ENCODE data around the gene TP73. TPM values are rescaled to one million over a fixed set of nuclear protein-coding genes. Genes with fewer than 3 reads are reported as not detected.

The TP73 gene
- total RNA-seq, 1 experiment from 2014 or later: 6.9 TPM

- CTCF ChIA-PET: no interaction called here
- POLR2A ChIA-PET (ENCODE audit: unreplicated experiment): no interaction called here
- intact Hi-C loops (cut with micrococcal nuclease; ENCODE audit: unreplicated experiment): no loop called here
- Histone ChIP-seq H3K27ac (no peak overlapping the region), H3K9me3 (ENCODE audit: insufficient read depth, low read depth) (no peaks in the 10 kb centered on the region), H3K9me2 (ENCODE audit: insufficient read depth) (no peaks in the 10 kb centered on the region), H3K4me1 (replicated peaks; ENCODE audit: insufficient read depth) (peaks cover 15% of the 10 kb centered on the region), H3K36me3 (ENCODE audit: low read depth) (no peaks in the 10 kb centered on the region), H3K79me2 (ENCODE audit: low read depth) (0 out of 2 replicates have a peak, but pooled peaks cover 3% of the 10 kb centered on the region), H3F3A (ENCODE audit: insufficient read depth, low read depth) (peaks cover 10% of the 10 kb centered on the region; the same call in 1 of the 2 replicates), H3K4me3 (no peak overlapping the region), H4K20me1 (ENCODE audit: insufficient read depth) (peaks cover 4% of the 10 kb centered on the region), H2AFZ (no peak overlapping the region), H3K4me2 (no peak overlapping the region), H3K27me3 (ENCODE audit: insufficient read depth, low read depth) (peaks cover 8% of the 10 kb centered on the region)
- BruUV-seq (replicated peaks): no TSS peak
- TF ChIP-seq CTCF (conservative IDR thresholded peaks at IDR 0.05) (no peak), EZH2 (IDR thresholded peaks at IDR 0.05; ENCODE audit: low read depth) (no peak)
- no peak for DNase-seq
Measured at GRCh38 chr1:3744646-3745045, 92.3 kb downstream of the TP73 start.

GRCh38 chr1:3745071-3745470, 92.8 kb downstream of the TP73 start:
- Histone ChIP-seq H3K4me1 (replicated peaks; ENCODE audit: insufficient read depth) (peaks cover 15% of the 10 kb centered on the region), H4K20me1 (ENCODE audit: insufficient read depth) (peaks cover 4% of the 10 kb centered on the region), H3K79me2 (ENCODE audit: low read depth) (0 out of 2 replicates have a peak, but pooled peaks cover 3% of the 10 kb centered on the region), H3K27ac (no peak overlapping the region), H3K36me3 (ENCODE audit: low read depth) (no peaks in the 10 kb centered on the region), H3K4me2 (0 out of 2 replicates have a peak overlapping the region, but pooled peaks have one; percentile 84), H3K27me3 (ENCODE audit: insufficient read depth, low read depth) (peaks cover 12% of the 10 kb centered on the region), H3F3A (ENCODE audit: insufficient read depth, low read depth) (peaks cover 10% of the 10 kb centered on the region; the same call in 1 of the 2 replicates), H3K9me3 (ENCODE audit: insufficient read depth, low read depth) (no peaks in the 10 kb centered on the region), H3K4me3 (no peak overlapping the region), H2AFZ (no peak overlapping the region), H3K9me2 (ENCODE audit: insufficient read depth) (no peaks in the 10 kb centered on the region)
- CTCF ChIA-PET: no interaction called here
- POLR2A ChIA-PET (ENCODE audit: unreplicated experiment): no interaction called here
- intact Hi-C loops (cut with micrococcal nuclease; ENCODE audit: unreplicated experiment): no loop called here
- BruUV-seq (replicated peaks): no TSS peak
- DNase-seq: no peak
- no peak for TF ChIP-seq EZH2 (IDR thresholded peaks at IDR 0.05; ENCODE audit: low read depth)
- no peak for TF ChIP-seq CTCF (conservative IDR thresholded peaks at IDR 0.05)

- POLR2A ChIA-PET (ENCODE audit: unreplicated experiment): no interaction called here
- no peak for DNase-seq
- TF ChIP-seq CTCF (conservative IDR thresholded peaks at IDR 0.05) (no peak), EZH2 (IDR thresholded peaks at IDR 0.05; ENCODE audit: low read depth) (no peak)
- CTCF ChIA-PET: no interaction called here
- H3K27me3 ChIP-seq (ENCODE audit: insufficient read depth, low read depth): peaks cover 19% of the 10 kb centered on the region
- H3F3A ChIP-seq (ENCODE audit: insufficient read depth, low read depth): peaks cover 10% of the 10 kb centered on the region; the same call in 1 of the 2 replicates
- no peaks in the 10 kb centered on the region for H3K36me3 ChIP-seq (ENCODE audit: low read depth)
- peaks cover 15% of the 10 kb centered on the region for H3K4me1 ChIP-seq (replicated peaks; ENCODE audit: insufficient read depth)
- H3K4me2 ChIP-seq: peak overlapping the region; percentile 84
- BruUV-seq (replicated peaks): TSS peak; percentile 34
- intact Hi-C loops (cut with micrococcal nuclease; ENCODE audit: unreplicated experiment): no loop called here
- no peak overlapping the region for H3K27ac ChIP-seq
- no peaks in the 10 kb centered on the region for H3K9me3 ChIP-seq (ENCODE audit: insufficient read depth, low read depth)
- no peaks in the 10 kb centered on the region for H3K9me2 ChIP-seq (ENCODE audit: insufficient read depth)
- peaks cover 4% of the 10 kb centered on the region for H4K20me1 ChIP-seq (ENCODE audit: insufficient read depth)
- peak overlapping the region; percentile 67; the same call in 1 of the 2 replicates for H3K4me3 ChIP-seq
- 0 out of 2 replicates have a peak, but pooled peaks cover 3% of the 10 kb centered on the region for H3K79me2 ChIP-seq (ENCODE audit: low read depth)
- H2AFZ ChIP-seq: no peak overlapping the region
Measured at GRCh38 chr1:3745590-3746381, 93.5 kb downstream of the TP73 start.
